Skin of body (tissue), 2 donors: ENCODE measurements around the gene SYTL5. TPM values are rescaled to one million over a fixed set of nuclear protein-coding genes. Genes with fewer than 3 reads are reported as not detected.

ENCODE experiments used
- DNase-seq: peaks from one replicate; lab custom pipeline; 2025; lab: John Stamatoyannopoulos, UW
- total RNA-seq: library from RNA; depleted of rRNA; stranded (reverse); fragments of >200 nt; gene quantifications from one replicate; pipeline ENCODE4 v1.2.3, GENCODE V29; 2014

Gene SYTL5
- total RNA-seq, 1 donor from 2014 or later: 0.49 TPM

DNA sequence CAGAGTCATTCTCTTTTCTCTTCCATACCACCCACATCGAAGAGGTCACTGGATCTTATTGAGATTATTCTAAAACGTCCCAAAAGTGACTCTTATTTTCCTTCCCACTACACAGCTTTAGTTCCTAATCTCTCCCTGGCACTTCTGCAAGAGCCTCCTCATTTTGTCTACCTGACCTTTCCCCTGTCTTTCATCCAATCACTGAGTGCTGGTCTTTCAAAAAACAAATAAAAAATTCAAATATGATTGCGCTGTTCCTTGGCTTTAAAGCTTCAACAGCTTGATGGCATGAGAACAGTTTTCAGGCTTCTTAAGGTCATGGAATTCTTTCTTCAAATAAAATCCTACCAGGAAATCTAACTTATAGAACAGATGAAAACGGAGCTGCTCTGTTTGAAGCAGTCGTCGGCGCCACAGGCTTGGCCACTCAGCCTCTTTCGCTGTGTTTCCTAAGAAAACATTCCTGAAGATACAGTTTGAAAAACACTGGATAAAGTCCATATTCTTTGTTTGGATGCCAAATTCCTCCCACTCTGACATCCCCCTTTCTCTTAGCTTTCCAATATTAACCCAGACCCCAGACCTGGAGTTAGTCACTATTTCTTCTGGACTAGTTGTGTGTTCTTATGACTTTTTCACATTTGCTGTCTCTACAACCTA is 12.5 kb downstream of the SYTL5 start:
- DNase-seq: no peak

DNA sequence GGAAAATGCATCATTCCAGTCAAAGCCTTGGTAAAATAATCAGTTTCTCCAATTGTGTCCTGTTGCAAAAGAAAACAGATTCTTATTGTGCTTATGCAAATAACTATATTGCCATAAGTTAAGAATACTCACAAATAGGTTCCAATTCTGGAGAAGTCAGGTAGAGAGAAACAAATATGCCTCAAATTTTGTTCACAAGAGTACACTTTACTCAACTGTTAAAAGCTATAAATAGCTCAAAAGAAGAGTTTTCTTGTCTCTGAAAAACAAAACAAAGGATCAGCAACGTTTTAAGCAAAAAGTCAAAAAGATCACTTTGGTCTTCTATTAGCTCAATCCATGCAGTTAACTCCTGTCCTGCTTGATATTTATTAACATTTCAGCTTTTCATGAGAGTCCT is 21.9 kb downstream of the SYTL5 start:
- DNase-seq: no peak

DNA sequence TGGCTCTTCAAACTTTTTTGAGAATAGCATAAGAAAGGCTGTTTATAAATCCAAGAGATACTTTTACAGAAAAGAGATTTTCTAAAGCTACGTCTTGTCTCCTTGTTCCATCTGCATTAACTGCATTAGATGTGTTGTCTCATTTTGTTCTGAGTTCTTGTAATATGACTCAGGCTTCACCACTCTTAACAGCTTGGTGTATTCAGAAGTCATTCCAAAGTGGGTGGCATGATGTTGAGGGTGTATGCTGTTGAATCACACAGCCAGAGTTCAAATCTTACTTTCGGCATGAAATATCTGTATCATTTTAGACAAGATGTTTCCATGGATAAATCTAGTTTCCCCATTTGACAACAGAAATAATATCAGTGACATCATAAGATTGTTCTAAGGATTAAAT is 30.1 kb downstream of the SYTL5 start:
- DNase-seq: no peak

DNA sequence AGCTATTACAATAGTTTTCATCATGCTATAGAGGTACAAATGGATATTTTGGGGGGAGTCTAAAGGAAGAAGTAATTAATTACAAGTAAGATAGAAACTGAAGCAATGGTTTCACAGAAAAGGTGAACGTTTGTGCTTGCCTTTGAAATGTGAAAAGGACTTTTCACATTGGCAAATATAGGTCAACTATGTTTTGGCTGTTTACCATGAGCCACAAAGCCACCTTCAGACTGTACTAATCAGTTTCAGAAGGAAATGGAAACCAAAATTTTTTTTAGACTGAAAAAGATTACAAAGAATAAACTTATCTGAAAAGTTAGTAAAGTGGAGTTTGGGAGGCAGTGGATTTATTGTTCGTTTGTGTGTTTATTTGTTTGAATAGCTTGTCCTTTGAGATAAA is 32.1 kb downstream of the SYTL5 start:
- no peak for DNase-seq

DNA sequence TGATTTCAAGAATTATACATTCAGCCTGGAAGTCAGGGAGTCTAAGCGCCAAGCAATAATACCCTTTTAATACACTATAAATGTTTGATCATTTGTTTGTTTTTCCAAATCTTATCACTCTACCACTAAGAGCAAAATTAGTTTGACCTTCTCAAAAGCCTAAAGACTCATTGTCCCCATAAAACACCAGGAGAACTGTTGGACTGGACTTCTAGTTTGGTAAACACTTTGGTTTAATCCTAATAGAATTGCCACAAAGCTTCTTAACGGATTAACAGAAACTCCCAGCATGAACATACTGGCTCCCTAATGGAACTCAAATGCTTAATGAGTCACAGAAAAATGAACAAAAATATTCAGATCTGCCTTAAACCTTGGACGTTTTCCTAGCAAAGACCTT is 34.9 kb downstream of the SYTL5 start:
- no peak for DNase-seq

DNA sequence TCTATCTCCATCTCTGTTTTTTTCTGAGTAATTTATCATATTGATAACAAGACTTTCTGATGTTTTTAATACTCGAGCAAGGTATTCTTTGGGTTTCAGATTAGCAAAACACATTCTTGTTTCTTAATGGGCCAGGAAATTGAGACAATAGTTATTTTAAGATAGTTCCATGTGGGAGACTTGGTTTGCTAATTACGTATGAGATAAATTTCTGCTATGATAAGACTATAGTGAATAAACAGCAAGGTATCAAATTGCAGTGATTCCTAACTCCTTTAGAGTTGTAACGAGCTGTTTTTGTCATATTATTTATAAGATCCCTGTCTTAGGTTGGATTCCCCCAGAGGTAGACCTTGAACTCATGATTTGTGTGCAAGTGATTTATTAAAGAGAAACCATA is 38.3 kb downstream of the SYTL5 start:
- no peak for DNase-seq

DNA sequence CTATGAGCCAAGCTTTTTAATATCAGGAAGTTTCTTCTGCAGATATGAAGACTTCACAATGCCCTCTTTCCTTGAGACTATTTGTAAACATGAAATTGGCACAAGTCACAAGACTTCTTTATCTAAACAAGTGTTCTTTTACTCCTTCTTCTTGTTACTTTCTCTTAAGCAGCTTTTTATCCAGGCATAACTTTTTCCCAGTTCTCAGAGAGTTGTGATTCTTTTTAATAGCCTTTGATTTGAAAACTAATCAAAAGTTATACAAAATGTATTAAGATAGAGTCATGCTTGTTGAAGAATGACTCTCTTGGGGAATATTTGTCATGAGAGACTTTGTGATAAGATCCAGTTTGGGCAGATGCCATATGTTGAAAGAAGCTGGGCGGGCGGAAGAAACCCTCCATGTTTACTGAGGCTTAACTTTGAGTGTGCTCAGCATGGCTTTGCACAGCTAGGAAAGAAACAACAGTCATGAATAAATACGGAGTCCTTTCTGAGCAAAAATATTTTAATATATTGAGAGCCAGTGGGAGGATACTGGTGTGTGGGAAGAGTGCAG is 39.3 kb downstream of the SYTL5 start:
- DNase-seq: no peak

DNA sequence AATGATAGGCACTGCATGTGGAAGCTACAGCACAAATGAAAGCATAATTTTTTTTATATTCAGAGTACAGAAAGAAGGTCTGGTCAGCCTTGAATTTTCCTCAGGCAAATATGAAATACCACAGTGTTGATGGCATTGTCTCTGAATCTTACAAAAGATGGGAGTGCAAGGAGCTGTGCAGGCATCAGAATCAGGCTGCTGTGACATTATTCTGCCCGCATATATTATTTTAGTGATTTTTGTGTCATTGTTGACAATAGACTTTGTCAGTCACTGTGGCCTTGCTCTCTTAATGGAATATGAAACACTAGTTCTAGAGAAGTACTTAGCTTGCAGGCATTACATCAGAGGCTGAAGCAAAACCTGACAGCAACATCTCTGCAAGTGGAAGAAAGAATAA is 42.5 kb downstream of the SYTL5 start:
- no peak for DNase-seq

DNA sequence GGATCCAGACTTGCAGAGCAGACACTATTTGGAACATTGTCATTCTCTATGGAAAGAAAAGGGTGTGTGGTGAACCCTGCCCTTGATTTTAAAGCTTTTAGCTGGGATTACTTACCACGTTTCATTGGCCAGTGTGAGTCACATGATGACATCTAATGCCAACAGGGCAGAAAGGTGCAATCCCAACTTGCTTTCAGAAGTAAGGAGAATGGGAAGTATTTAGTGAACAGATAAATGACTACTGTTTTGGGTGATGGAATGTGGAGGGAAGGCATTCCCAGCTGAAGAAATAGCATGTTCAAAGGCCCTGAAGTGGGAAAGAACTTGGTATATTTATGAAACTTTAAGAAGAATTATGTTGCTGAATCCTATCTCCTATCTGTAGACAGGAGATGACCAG is 44.5 kb downstream of the SYTL5 start:
- DNase-seq: no peak

DNA sequence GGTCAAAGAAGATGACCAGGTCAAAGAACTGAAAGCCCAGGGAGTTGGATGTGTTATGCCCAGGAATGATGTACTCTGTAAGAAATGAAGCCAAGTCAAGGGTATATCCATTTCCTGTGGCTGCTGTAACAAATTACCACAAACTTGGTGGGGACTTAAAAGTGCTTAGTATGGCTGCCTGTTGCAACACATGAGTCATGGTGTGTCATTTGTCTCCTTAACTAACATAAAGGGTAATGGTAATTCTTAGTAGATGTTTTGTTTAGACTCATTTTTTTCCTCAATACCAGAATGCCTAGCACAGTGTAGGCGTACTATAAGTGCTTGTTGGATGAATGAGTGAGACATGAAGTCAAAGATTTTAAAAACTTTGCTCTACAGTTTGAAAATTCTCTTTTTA is 45.7 kb downstream of the SYTL5 start:
- no peak for DNase-seq

DNA sequence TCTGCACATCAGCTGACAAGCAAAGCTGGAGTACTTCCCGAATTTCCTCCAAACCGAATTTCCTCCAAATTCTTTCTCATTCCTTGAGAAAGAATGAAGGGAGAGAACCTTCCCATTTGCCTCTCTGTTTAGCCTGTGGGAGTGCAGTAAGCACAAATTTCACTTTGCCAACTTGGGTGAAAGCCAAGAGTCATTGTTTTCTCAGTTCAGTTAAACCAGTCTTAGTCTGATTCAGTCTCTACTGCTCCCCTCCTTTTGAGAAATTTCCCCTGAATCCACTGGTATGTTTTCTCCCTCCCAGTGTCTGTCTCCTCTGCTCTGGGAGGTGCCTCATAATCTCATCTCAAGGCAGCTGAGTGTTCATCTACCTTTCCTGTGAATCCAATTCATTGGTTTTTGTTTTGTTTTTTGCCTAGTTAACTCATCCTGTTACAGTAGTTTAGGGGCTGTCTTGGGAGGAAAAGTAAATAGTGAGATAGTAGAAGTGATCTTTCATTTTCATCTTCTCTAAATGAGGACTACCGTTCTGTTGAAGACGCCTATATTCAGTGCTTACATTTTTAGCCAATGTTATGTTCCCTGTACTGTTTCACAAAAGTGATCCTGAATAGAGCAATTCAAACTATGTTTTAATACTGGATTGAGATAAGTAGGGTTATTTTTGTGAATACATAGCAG is 49.0 kb downstream of the SYTL5 start:
- DNase-seq: no peak

DNA sequence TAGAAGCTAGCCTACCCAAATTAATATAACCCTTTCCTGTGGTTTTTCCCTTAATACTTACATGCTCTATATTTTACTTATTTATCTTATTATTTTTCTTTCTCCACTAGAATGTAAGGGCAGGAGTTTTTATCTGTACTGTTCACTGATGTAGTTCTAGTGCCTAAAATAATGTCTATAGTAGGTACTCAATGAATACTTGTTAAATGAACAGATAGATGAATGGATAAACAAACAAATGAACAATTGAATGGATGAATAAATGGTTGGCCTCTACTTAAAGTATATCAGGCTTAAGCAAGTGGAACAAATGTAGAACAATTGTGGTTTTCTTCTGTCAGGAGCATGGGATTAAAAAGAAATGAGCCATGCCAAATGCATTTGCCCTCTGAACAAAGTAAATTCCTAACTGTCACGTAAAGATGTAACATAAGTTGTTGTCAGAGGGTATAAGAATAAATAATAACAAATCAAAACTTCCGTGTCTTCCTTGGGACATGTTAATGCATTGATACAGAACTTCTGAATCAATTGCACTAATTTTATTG is 54.1 kb downstream of the SYTL5 start:
- DNase-seq: no peak

DNA sequence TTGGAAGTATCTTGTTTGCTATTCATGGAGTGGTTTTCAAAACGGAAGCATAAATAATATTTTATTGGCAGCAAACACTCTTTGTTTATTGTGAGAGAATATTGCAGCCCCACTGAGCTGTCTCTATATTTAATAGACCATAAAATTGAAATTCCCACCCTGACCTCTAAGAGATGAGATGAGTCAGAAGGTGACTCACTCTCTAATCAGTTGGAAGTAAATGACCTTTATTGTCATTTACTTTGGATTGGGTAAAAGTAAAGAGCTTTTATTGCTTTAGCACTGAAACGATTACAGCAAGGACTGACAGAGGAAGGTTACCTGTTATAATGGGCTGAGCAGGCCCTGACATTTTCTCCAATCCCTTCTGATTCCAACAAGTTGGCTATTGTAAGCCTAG is 55.0 kb downstream of the SYTL5 start:
- no peak for DNase-seq

DNA sequence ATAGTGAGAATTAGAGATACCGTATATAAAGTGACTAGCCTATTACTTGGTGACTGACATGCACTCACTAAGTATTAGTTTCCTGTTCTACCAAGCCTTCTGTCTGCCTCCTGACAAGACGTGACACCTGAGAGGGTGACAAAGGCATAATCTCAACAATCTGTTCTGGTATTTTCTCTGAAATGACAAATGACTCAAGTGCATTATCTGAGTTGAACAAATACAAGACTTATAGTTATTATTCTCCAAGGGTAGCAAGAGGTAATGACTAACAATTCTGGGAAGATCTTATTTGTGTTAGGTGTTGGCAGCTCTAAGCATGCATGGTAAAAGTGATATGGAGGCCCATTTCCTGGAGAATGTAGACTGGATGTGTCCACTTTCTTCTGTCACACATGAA is 60.6 kb downstream of the SYTL5 start:
- DNase-seq: no peak

DNA sequence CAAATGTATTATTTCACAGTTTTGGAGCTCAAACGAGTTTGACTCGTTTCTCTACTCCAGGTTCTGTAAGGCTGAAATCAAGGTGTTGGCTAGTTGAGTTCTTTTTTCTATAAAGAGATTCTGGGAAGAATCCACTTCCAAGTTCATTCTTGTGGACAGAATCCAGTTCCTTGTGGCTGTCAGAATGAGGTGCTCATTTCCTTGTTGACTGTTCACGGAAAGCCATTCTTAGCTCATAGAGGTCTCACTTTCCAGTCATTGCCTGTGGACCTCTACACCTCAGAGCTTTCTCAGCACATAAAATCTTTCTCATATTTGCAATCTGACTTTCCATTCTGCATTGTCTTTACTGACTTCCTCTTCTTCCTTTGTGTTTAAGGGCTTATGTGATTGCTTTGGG is 62.9 kb downstream of the SYTL5 start:
- no peak for DNase-seq

DNA sequence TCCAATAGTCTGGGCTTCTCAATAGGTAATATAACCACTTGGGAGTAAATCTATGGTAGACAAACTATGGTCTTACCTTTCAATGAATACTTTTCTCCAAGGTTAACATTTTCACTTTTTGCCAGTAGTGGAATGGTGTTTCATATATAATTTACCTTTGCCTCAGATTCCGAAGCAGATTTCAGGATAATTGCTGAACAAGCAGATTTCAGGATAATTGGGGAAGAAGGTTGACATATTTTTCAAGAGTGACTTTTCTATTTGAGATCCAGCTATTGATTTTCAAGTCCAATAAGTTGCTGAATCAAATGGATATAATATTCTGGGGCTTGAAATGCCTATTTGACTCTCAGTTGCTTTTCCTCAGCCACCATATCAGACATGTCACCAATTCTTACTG is 63.6 kb downstream of the SYTL5 start:
- DNase-seq: no peak

DNA sequence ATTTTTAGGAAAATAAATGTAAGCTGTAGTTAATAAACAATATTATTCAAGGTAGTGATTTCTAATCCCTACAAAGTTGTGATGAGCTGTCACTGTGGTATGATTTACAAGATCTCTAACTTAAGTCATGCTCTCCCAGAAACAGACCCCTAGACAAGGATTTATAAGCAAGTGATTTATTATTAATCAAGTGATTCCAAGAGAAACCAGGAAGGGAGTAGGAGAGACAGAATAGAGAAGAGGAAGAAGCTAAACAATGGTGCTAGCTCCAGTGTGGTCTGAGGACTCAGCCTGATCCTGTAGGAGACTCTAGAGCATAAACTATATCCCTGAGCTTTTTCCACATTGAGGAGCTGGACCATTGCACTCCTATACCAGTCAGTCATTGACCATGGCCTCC is 73.1 kb downstream of the SYTL5 start:
- no peak for DNase-seq

DNA sequence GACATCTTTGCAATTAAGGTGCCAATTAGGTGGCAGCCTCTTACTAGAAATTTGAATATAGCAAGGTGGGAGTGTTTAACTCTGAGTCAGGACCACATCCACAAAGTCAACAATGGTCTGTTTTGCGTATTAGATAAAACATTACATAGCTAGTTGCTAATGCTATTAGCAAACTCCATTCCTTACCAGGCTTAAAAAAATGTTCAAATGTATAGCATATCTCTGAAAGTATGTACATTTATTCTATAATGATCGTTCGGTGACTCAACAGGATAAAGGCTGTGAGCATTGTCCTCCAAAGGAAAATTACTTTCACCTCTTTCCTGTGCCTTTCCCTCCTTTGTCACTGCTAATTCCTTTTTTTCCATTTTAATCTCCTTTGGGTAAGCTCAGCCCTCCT is 74.5 kb downstream of the SYTL5 start:
- no peak for DNase-seq

DNA sequence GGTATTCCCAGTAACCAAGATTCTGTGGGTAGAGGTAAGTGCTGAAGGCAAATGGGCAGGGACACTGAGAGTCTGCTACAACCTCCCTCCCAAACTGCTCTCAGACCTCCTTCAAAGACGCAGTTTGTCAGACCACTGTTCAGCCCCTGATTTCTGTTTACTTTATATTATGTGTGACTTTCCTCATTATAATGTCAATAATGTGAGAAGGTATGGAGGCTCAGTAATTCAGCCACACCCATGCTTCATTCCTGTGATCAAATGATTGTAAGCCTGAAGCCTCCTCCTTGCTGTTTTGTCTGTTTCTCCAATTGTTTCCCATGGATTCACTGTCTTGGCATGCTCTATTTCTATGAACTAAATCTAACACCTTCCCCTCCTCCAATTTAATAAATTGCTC is 75.6 kb downstream of the SYTL5 start:
- DNase-seq: no peak

DNA sequence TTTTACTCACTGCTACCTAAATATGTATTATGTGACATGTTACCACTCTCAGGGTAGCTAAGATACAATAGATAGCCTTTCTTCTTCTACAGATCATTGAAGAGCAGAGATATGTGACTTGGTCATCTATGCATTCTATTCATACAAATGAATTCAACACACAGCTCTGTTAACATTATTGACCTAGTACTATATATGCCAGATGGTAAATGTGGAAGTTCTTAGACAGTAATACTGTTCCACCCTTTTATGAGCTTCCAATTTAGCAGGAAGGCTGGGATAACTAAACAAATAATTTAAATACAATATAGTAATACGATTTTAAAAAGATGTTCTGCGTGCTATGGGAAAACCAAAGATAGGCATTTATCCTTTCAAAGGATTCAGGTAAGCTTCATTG is 76.0 kb downstream of the SYTL5 start:
- DNase-seq: no peak

DNA sequence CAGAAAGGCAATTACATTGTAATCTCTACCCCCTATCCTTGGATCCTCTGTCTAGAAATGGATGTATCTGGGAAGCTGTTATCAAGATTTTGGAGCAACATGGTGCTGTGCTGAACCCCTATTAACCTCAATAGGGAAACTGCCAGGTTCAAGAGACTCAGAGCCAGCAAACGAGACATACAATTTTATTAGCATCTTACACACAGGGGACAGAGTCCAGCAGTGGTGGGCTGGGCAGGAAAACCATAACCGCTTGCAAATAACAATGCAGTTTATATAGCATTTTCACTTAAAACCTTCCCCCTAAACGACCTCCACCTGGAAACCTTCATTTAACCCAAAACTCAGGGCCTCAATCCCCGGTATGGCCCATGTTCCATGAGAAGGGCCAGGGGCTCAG is 79.5 kb downstream of the SYTL5 start:
- DNase-seq: no peak

DNA sequence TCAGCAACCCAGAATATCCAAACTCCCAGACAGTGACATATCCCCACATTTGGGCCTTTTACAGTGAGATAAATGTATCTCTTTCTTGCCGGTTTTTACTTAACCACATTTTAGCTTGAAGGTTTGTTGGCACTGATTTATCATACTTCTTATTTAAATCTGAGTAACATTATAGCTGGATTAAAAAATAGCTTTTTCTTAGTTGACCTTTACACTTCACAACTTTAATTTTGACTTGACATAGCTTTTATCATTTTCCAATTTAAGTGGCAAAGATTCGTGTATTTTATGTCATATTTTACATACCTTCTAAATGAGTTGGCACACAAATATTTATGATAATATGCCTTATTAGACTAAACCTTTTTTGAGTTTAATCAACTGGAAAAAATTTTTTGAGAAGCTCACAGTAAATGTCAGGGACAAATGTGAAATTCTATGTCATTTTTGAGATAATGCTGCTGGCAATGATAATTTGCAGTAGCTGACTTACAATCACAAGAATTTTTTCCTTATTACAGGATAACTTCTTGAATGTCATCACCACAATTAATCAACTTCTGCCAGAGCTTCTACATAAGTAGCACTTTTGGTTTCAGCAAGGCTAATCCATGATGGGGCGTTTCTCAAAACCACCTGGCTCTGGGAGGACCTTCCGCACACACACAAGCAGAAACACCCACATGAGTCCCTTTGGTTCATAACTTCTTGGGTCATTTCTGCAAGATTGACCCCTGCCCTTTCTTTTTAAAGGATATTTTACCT is 80.3 kb downstream of the SYTL5 start:
- no peak for DNase-seq
